ENCODE data around the gene MBD6.

The MBD6 gene

DNA sequence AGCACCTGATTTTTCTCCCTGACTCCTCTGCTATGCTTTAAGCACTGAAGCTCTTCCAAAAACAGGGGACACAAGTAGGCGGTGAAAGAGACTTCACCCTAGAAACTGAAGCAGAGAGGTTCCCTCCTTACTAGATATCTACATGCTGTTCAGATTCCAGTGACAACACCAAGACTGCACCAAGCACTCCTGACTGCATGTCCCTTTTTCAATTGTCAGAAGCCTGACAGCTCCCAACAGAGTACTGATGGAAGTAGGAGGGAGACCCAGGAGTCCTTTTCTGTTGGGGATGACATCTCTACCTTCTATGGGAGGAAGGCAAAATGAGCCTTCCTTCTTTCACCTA, 13.9 kb downstream of the MBD6 start:
- Histone ChIP-seq H3K27ac (replicated peaks) (no peak overlapping the region), H3K27me3 (ENCODE audit: insufficient read depth, poor library complexity, severe bottlenecking) (no peaks in the 10 kb centered on the region), H3K4me3 (replicated peaks; ENCODE audit: insufficient read depth, low read length) (no peak overlapping the region)
- TF ChIP-seq, protein P1, sequence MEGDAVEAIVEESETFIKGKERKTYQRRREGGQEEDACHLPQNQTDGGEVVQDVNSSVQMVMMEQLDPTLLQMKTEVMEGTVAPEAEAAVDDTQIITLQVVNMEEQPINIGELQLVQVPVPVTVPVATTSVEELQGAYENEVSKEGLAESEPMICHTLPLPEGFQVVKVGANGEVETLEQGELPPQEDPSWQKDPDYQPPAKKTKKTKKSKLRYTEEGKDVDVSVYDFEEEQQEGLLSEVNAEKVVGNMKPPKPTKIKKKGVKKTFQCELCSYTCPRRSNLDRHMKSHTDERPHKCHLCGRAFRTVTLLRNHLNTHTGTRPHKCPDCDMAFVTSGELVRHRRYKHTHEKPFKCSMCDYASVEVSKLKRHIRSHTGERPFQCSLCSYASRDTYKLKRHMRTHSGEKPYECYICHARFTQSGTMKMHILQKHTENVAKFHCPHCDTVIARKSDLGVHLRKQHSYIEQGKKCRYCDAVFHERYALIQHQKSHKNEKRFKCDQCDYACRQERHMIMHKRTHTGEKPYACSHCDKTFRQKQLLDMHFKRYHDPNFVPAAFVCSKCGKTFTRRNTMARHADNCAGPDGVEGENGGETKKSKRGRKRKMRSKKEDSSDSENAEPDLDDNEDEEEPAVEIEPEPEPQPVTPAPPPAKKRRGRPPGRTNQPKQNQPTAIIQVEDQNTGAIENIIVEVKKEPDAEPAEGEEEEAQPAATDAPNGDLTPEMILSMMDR (IDR thresholded peaks at IDR 0.05; ENCODE audit: insufficient read depth, low read length) = no peak
- no peak for TF ChIP-seq POLR2AphosphoS5 (IDR thresholded peaks at IDR 0.05; ENCODE audit: low read depth)
- no peak for TF ChIP-seq SPI1 (IDR thresholded peaks at IDR 0.05; ENCODE audit: borderline replicate concordance, low read depth)
- TF ChIP-seq GABPA (IDR thresholded peaks at IDR 0.05; ENCODE audit: low read depth) = no peak
- TF ChIP-seq, protein P2, sequence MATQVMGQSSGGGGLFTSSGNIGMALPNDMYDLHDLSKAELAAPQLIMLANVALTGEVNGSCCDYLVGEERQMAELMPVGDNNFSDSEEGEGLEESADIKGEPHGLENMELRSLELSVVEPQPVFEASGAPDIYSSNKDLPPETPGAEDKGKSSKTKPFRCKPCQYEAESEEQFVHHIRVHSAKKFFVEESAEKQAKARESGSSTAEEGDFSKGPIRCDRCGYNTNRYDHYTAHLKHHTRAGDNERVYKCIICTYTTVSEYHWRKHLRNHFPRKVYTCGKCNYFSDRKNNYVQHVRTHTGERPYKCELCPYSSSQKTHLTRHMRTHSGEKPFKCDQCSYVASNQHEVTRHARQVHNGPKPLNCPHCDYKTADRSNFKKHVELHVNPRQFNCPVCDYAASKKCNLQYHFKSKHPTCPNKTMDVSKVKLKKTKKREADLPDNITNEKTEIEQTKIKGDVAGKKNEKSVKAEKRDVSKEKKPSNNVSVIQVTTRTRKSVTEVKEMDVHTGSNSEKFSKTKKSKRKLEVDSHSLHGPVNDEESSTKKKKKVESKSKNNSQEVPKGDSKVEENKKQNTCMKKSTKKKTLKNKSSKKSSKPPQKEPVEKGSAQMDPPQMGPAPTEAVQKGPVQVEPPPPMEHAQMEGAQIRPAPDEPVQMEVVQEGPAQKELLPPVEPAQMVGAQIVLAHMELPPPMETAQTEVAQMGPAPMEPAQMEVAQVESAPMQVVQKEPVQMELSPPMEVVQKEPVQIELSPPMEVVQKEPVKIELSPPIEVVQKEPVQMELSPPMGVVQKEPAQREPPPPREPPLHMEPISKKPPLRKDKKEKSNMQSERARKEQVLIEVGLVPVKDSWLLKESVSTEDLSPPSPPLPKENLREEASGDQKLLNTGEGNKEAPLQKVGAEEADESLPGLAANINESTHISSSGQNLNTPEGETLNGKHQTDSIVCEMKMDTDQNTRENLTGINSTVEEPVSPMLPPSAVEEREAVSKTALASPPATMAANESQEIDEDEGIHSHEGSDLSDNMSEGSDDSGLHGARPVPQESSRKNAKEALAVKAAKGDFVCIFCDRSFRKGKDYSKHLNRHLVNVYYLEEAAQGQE (IDR thresholded peaks at IDR 0.05; ENCODE audit: insufficient replicate concordance, low read depth) = no peak
- no peak for DNase-seq (ENCODE audit: low read depth in 1 of 2, low spot score in 1 of 2)

DNA sequence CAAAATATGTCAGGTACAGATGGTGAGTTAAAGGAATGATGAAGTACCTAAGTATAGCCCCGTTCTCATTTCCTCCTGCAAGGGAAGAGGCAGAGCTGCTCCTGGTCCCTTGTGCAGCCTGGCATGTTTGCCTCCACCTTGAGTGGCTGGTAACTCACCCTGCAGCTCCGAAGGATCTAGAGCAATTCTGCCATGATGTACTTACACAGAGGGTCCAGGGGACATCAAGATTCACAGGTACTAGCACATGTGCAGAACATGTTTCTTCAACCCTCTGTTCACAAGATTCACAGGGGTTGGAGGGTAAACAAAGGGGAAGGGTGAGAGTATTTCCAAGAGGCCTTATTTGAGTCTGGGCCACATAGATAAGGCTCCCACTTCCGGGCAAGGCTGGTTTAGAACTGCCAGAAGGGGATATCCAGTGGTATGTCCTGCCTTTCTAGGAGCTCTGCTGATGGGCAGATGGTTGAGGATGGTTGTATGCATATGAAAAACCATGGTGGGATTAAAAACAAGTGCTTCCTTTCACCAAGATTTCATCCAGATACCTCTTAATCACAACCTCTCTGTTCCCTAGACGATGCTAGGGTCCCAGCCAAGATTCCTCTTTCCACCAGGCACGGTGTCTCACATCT, 16.6 kb downstream of the MBD6 start:
- TF ChIP-seq POLR2AphosphoS5 (IDR thresholded peaks at IDR 0.05; ENCODE audit: low read depth) (no peak), GABPA (IDR thresholded peaks at IDR 0.05; ENCODE audit: low read depth) (no peak), SPI1 (IDR thresholded peaks at IDR 0.05; ENCODE audit: borderline replicate concordance, low read depth) (no peak)
- TF ChIP-seq, protein P2 (IDR thresholded peaks at IDR 0.05; ENCODE audit: insufficient replicate concordance, low read depth) = no peak
- TF ChIP-seq, protein P1 (IDR thresholded peaks at IDR 0.05; ENCODE audit: insufficient read depth, low read length) = no peak
- no peak for DNase-seq (ENCODE audit: low read depth in 1 of 2, low spot score in 1 of 2)
- Histone ChIP-seq H3K27ac (replicated peaks) (no peak overlapping the region), H3K27me3 (ENCODE audit: insufficient read depth, poor library complexity, severe bottlenecking) (no peaks in the 10 kb centered on the region), H3K4me3 (replicated peaks; ENCODE audit: insufficient read depth, low read length) (no peak overlapping the region)

DNA sequence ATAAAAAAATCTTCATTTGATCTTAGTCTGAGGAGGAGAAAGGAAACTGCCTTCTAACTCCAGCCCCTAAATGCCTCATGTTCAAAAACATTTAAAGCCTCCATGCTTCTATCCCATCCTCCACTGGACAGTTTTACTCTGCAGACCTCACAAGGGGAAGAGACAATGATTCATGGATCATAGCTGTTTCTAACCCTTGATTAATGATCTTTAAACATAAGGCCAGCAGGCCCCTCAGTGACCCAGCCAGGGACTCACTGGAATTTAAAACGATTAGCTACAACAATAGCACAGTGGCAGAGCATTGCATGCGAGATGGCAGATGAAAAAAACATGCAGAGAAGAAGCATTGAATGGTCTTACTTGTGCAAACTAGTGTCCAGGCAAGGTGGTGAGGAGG, 18.4 kb downstream of the MBD6 start:
- no peaks in the 10 kb centered on the region for H3K27me3 ChIP-seq (ENCODE audit: insufficient read depth, poor library complexity, severe bottlenecking)
- TF ChIP-seq, protein P2 (IDR thresholded peaks at IDR 0.05; ENCODE audit: insufficient replicate concordance, low read depth) = no peak
- TF ChIP-seq GABPA (IDR thresholded peaks at IDR 0.05; ENCODE audit: low read depth) = no peak
- TF ChIP-seq POLR2AphosphoS5 (IDR thresholded peaks at IDR 0.05; ENCODE audit: low read depth) = no peak
- no peak for TF ChIP-seq SPI1 (IDR thresholded peaks at IDR 0.05; ENCODE audit: borderline replicate concordance, low read depth)
- TF ChIP-seq, protein P1 (IDR thresholded peaks at IDR 0.05; ENCODE audit: insufficient read depth, low read length) = no peak
- no peak overlapping the region for H3K4me3 ChIP-seq (replicated peaks; ENCODE audit: insufficient read depth, low read length)
- H3K27ac ChIP-seq (replicated peaks) = no peak overlapping the region
- no peak for DNase-seq (ENCODE audit: low read depth in 1 of 2, low spot score in 1 of 2)

All from HL-60 (cell line).